GM18508 (cell line): Measurements from ENCODE around the gene DDX50.
A peak's percentile ranks its signal among the peaks of the same experiment; 100 is the strongest.
"Not testable (repeated sequence)": the region's sequence is repeated elsewhere in the genome, so short reads cannot be mapped to it uniquely, and the experiment has no call there.

Experiments used
- ATAC-seq: cut with Tn5 transposase; IDR thresholded peaks from one replicate; pipeline ENCODE4 v1.9.1; 2021; ENCODE audit warnings: moderate number of reproducible peaks; ENCODE audit not compliant: insufficient read depth, unreplicated experiment

The DDX50 gene

GRCh38 chr10:68979738-68980137, 78.6 kb downstream of the DDX50 start:
- not testable (repeated sequence) for ATAC-seq

- ATAC-seq, result no peak
Measured at GRCh38 chr10:68981074-68981473, 80.0 kb downstream of the DDX50 start.

DNA sequence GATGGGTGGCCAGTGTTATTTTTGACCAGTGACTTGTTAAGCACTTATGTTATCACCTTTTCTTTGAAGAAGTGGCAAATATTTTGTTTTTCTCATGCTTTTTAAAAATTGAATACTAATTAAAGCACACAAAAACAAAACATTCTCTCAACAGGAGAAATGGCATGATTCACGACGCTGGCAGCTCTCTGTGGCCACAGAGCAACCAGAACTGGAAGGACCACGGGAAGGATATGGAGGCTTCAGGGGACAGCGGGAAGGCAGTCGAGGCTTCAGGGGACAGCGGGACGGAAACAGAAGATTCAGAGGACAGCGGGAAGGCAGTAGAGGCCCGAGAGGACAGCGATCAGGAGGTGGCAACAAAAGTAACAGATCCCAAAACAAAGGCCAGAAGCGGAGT, 81.3 kb downstream of the DDX50 start:
- ATAC-seq, result no peak

- no peak for ATAC-seq
Measured at GRCh38 chr10:68987611-68988010, 86.5 kb downstream of the DDX50 start.

DNA sequence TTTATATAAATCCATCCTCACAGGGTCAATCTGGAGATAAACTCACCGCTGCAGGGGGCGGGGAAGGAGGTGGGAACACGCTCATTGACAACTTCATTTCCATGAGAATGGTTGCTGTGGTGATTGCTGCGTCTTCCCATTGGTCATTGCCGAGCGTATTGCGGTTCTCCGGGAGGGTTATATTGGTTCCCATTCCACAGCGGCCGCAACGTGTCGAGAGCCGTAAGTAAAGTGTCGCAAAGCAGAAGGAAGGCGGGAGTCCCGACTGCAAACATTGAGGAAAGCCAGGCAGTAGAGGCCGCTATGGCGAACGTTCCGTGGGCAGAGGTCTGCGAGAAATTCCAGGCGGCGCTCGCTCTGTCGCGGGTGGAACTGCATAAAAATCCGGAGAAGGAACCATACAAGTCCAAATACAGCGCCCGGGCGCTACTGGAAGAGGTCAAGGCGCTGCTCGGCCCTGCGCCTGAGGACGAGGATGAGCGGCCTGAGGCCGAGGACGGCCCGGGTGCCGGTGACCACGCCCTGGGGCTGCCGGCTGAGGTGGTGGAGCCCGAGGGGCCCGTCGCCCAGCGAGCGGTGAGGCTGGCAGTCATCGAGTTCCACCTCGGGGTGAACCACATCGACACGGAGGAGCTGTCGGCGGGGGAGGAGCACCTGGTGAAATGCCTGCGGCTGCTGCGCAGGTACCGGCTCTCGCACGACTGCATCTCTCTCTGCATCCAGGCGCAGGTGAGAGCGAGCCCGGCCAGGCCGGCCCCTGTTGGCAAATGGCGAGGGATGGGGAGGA, 87.6 kb downstream of the DDX50 start, which contains the start of gene KIFBP:
TSS of gene KIFBP (plus strand) at position 274 of the 787 bp plus-strand sequence. CDS start at position 304, 30 bp downstream.
- peak; percentile 50 for ATAC-seq

DNA sequence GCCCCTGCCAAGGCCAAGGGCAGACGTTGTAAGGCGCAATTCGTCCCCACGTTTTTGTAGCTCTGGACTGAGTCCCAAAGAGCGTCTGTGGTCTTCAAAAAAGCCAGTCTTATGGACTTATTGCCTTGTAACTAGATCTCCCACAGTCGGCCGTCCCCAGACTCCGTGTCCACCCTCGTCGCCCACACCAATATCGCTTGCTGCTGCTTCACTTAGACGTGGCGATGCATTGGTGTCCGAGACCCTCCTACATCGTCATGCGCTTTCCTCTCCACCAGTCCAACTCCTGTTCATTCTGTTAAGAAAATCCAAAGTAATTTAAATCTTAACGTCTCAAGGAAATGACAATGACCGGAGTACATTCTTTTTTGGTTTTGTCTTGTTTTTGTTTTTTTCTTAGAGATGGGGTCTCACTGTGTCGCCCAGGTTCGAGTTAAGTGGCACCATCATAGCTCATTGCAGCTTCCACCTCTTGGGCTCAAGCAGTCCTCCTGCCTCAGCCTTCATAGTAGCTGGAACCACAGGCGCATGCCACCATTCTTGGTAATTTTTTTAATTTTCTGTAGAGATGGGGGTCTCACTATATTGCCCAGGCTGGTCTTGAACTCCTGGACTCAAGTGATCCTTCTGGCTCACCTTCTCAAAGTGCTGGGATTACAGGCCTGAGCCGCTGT, 88.3 kb downstream of the DDX50 start:
- ATAC-seq, result no peak

- no peak for ATAC-seq
Measured at GRCh38 chr10:68992636-68993440, 91.7 kb downstream of the DDX50 start.
